Spleen (tissue), 7 donors: ENCODE data around the gene TIMM50.

Experiments
- POLR2AphosphoS5 ChIP-seq, 3 donors: sonication (generic); formaldehyde crosslinking; IDR thresholded peaks; one replicate each; pipeline ENCODE4 v1.5.1; 2017; ENCODE audit warnings: antibody characterized with exemption in 3 of 3
- TF ChIP-seq, protein P1 (sequence below), 11 experiments: fragments of 200-600 bp in 7 of 11; fragments of 450-650 bp in 4 of 11; sonication (generic) in 4 of 11; IDR thresholded peaks in 8 of 11; conservative IDR thresholded peaks in 3 of 11; 1 replicate in 7 of 11; 2 replicates in 4 of 11; pipeline versions ENCODE4 v1.4.0 to v1.8.0; 2016 to 2021; ENCODE audit warnings: antibody characterized with exemption in 11 of 11, inconsistent platforms in 4 of 11, mild to moderate bottlenecking in 1 of 11
- donor health status: DM: no; HTN: no; CAD: no; lungs with moderate emphysema.
- donor health status: DM: no; HTN: no; CAD: no.
- donor health status: DM: no; HTN: no; CAD: no.

DNA sequence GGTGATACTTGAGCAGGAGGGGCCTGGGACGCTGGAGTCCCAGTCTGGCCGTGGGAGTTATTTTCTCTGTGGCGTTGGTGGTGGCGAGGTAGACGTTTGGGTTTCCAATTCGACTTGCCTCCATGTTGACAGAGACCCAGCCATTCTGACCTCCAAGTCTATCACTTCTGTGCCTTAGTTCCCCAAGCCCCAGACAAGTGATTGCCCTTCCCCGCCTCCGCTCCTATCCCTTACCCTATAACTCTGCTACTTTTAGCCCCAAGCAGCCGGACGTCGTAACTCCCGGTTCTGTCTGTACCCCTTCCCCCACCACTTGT, 549 bp downstream of the TIMM50 start:
- TF ChIP-seq POLR2AphosphoS5 (IDR thresholded peaks at IDR 0.05) = no peak
- TF ChIP-seq, protein P1, sequence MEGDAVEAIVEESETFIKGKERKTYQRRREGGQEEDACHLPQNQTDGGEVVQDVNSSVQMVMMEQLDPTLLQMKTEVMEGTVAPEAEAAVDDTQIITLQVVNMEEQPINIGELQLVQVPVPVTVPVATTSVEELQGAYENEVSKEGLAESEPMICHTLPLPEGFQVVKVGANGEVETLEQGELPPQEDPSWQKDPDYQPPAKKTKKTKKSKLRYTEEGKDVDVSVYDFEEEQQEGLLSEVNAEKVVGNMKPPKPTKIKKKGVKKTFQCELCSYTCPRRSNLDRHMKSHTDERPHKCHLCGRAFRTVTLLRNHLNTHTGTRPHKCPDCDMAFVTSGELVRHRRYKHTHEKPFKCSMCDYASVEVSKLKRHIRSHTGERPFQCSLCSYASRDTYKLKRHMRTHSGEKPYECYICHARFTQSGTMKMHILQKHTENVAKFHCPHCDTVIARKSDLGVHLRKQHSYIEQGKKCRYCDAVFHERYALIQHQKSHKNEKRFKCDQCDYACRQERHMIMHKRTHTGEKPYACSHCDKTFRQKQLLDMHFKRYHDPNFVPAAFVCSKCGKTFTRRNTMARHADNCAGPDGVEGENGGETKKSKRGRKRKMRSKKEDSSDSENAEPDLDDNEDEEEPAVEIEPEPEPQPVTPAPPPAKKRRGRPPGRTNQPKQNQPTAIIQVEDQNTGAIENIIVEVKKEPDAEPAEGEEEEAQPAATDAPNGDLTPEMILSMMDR (IDR thresholded peaks at IDR 0.05 in 8 of 11, conservative IDR thresholded peaks at IDR 0.05 in 3 of 11) = no peak
